ENCODE measurements around the gene NAAA. TPM values are rescaled to one million over a fixed set of nuclear protein-coding genes. Genes with fewer than 3 reads are reported as not detected.
"Not testable (repeated sequence)": the region's sequence is repeated elsewhere in the genome, so short reads cannot be mapped to it uniquely, and the experiment has no call there.

Gene NAAA
- total RNA-seq (2014; rRNA removed; shearing (Covaris generic)), result 0.16 and 0.80 TPM in 2 replicates
- 0.25 TPM in 1 of 2 replicates, not detected in the other for polyA plus RNA-seq (2015; cell fraction: cytosol; rRNA removed)
- polyA plus RNA-seq (2015; cell fraction: nucleus; rRNA removed), result 2.7 and 9.9 TPM in 2 replicates

GRCh38 chr4:75940692-75941253, at the start of gene NAAA:
Gene NAAA (minus strand): TSS chr4:75941013. CDS start chr4:75940949, 64 bp downstream.
- DNase-seq (ENCODE audit: low read depth, low spot score), result no peak
- in situ Hi-C loops (cut with HindIII; ENCODE audit: low pct_unique_long_range_greater_than_20kb, low sequenced_read_pairs), result no loop called here

- in situ Hi-C loops (cut with HindIII; ENCODE audit: low pct_unique_long_range_greater_than_20kb, low sequenced_read_pairs), result no loop called here
- DNase-seq (ENCODE audit: low read depth, low spot score), result no peak
These were observed 49.2 kb upstream of the NAAA start for GRCh38 chr4:75989846-75990528.

GRCh38 chr4:75985116-75985515, 44.3 kb upstream of the NAAA start:
- in situ Hi-C loops (cut with HindIII; ENCODE audit: low pct_unique_long_range_greater_than_20kb, low sequenced_read_pairs), result no loop called here

GRCh38 chr4:75980576-75980975, 39.8 kb upstream of the NAAA start:
- in situ Hi-C loops (cut with HindIII; ENCODE audit: low pct_unique_long_range_greater_than_20kb, low sequenced_read_pairs), result no loop called here
- no peak for DNase-seq (ENCODE audit: low read depth, low spot score)

More at GRCh38 chr4:75985116-75985515, 44.3 kb upstream of the NAAA start:
- no peak for DNase-seq (ENCODE audit: low read depth, low spot score)

- in situ Hi-C loops (cut with HindIII; ENCODE audit: low pct_unique_long_range_greater_than_20kb, low sequenced_read_pairs), result no loop called here
- DNase-seq (ENCODE audit: low read depth, low spot score), result no peak
These were observed 35.4 kb upstream of the NAAA start for GRCh38 chr4:75976177-75976576.

GRCh38 chr4:75973766-75974165, 33.0 kb upstream of the NAAA start:
- in situ Hi-C loops (cut with HindIII; ENCODE audit: low pct_unique_long_range_greater_than_20kb, low sequenced_read_pairs), result no loop called here
- DNase-seq (ENCODE audit: low read depth, low spot score), result no peak

GRCh38 chr4:75968084-75968483, 27.3 kb upstream of the NAAA start:
- in situ Hi-C loops (cut with HindIII; ENCODE audit: low pct_unique_long_range_greater_than_20kb, low sequenced_read_pairs), result no loop called here
- no peak for DNase-seq (ENCODE audit: low read depth, low spot score)

- no peak for DNase-seq (ENCODE audit: low read depth, low spot score)
- in situ Hi-C loops (cut with HindIII; ENCODE audit: low pct_unique_long_range_greater_than_20kb, low sequenced_read_pairs), result no loop called here
These were observed 22.7 kb upstream of the NAAA start for GRCh38 chr4:75963558-75963957.

GRCh38 chr4:75962072-75962471, 21.3 kb upstream of the NAAA start:
- DNase-seq (ENCODE audit: low read depth, low spot score); in situ Hi-C loops (cut with HindIII; ENCODE audit: low pct_unique_long_range_greater_than_20kb, low sequenced_read_pairs): not testable (repeated sequence)

- in situ Hi-C loops (cut with HindIII; ENCODE audit: low pct_unique_long_range_greater_than_20kb, low sequenced_read_pairs); DNase-seq (ENCODE audit: low read depth, low spot score): not testable (repeated sequence)
These were observed 17.7 kb upstream of the NAAA start for GRCh38 chr4:75958546-75958945.

GRCh38 chr4:75954811-75955210, 14.0 kb upstream of the NAAA start:
- in situ Hi-C loops (cut with HindIII; ENCODE audit: low pct_unique_long_range_greater_than_20kb, low sequenced_read_pairs); DNase-seq (ENCODE audit: low read depth, low spot score): not testable (repeated sequence)

GRCh38 chr4:75953509-75953908, 12.7 kb upstream of the NAAA start:
- no peak for DNase-seq (ENCODE audit: low read depth, low spot score)
- in situ Hi-C loops (cut with HindIII; ENCODE audit: low pct_unique_long_range_greater_than_20kb, low sequenced_read_pairs), result no loop called here

- in situ Hi-C loops (cut with HindIII; ENCODE audit: low pct_unique_long_range_greater_than_20kb, low sequenced_read_pairs), result no loop called here
- DNase-seq (ENCODE audit: low read depth, low spot score), result no peak
These were observed 9.5 kb upstream of the NAAA start for GRCh38 chr4:75950213-75950815.

GRCh38 chr4:75948822-75949444, 8.1 kb upstream of the NAAA start:
- in situ Hi-C loops (cut with HindIII; ENCODE audit: low pct_unique_long_range_greater_than_20kb, low sequenced_read_pairs), result no loop called here
- no peak for DNase-seq (ENCODE audit: low read depth, low spot score)

- DNase-seq (ENCODE audit: low read depth, low spot score), result no peak
These were observed 722 bp downstream of the NAAA start for GRCh38 chr4:75939890-75940691.

GRCh38 chr4:75935628-75936027, 5.2 kb downstream of the NAAA start:
- in situ Hi-C loops (cut with HindIII; ENCODE audit: low pct_unique_long_range_greater_than_20kb, low sequenced_read_pairs), result no loop called here
- no peak for DNase-seq (ENCODE audit: low read depth, low spot score)

More at GRCh38 chr4:75939890-75940691, 722 bp downstream of the NAAA start:
- in situ Hi-C loops (cut with HindIII; ENCODE audit: low pct_unique_long_range_greater_than_20kb, low sequenced_read_pairs), result no loop called here

GRCh38 chr4:75930152-75930551, 10.7 kb downstream of the NAAA start:
- in situ Hi-C loops (cut with HindIII; ENCODE audit: low pct_unique_long_range_greater_than_20kb, low sequenced_read_pairs), result no loop called here
- no peak for DNase-seq (ENCODE audit: low read depth, low spot score)

Measured in SK-MEL-5 (cell line).